Loucy (cell line): Measurements from ENCODE around the gene PGLYRP1.

Experiments
- CTCF ChIP-seq: fragments of 200-600 bp; sonication (generic); conservative IDR thresholded peaks from 2 replicates; pipeline ENCODE4 v1.5.1; 2014; ENCODE audit warnings: mild to moderate bottlenecking, antibody characterized with exemption, low read length
- EZH2phosphoT487 ChIP-seq: fragments of 200-600 bp; IDR thresholded peaks from 2 replicates; pipeline ENCODE4 v1.6.1; 2018; ENCODE audit warnings: antibody characterized with exemption, mild to moderate bottlenecking, moderate library complexity, borderline replicate concordance

- no peak for TF ChIP-seq CTCF
- no peak for TF ChIP-seq EZH2phosphoT487
Measured at GRCh38 chr19:46000491-46001246, 22.2 kb downstream of the PGLYRP1 start.
